Stimulated activated CD8-positive, alpha-beta memory T cell treated with anti-CD3 and anti-CD28 coated beads, Interleukin-7, amount 100 ng/mL, for 48 hours (primary cell): ENCODE results near the gene CACNA1C.

Source experiments
- DNase-seq, 2 donors: peaks; one replicate each; pipeline ENCODE4 v3.0.0-alpha.2; 2020; ENCODE audit warnings: low read depth in 1 of 2; ENCODE audit errors: extremely low read depth in 1 of 2

Gene CACNA1C

DNA sequence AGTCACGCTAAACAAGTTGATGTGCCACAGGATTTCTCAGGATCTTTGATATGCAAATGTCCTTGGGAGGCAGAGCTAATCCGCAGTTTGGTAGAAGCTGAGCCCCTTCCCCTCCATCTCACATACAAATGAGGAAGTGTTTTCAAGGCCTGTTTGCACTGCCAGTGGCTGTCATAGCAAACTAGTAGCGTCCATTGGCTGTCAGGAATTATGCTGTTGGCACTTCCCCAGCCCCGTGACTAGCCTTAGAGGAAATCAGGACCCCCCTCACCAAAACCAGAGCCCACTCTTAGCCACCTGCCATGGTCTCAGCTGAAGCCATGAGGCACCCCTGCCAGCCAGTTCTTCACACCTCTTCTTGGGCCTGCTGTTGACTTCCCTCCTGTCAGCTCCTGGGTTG, 253.9 kb downstream of the CACNA1C start:
- DNase-seq: no peak

DNA sequence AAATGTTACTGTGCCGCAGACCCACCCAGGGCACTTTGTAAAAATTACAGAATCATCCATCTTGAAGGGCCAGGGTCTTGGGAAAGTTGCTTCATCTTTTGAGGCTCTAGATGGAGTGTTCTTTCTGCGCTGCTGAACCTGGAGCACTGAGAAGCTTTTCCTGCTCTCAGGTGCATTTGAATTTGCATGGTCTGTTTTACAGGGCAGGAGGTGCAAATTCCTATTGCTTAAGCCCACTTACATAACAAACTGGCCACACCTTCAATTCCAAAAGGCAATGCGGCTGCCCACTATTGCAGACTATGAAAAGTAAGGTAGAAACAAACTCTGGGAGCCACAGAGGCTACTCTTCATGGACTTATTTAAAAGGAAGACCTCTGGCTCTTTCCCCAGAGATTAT, 254.8 kb downstream of the CACNA1C start:
- no peak for DNase-seq

DNA sequence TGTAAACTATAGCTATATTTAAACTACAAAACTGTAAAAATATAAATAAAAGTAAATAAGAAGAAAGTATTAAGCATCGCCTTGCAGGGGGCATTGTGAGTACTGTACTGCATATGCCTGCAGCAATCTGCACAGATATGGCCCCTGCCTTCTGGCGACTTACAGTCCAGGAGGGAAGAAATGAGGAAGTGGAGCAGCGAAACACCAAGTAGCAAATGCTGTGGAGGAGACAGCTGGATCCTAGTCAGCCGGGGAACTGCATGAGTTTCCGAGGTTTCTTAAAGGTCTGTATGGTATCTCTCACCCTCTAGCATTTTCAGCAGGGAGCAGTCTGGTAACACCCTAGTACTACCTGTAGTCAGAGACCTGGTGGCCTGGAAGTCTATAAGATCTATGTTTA, 256.9 kb downstream of the CACNA1C start:
- no peak for DNase-seq

DNA sequence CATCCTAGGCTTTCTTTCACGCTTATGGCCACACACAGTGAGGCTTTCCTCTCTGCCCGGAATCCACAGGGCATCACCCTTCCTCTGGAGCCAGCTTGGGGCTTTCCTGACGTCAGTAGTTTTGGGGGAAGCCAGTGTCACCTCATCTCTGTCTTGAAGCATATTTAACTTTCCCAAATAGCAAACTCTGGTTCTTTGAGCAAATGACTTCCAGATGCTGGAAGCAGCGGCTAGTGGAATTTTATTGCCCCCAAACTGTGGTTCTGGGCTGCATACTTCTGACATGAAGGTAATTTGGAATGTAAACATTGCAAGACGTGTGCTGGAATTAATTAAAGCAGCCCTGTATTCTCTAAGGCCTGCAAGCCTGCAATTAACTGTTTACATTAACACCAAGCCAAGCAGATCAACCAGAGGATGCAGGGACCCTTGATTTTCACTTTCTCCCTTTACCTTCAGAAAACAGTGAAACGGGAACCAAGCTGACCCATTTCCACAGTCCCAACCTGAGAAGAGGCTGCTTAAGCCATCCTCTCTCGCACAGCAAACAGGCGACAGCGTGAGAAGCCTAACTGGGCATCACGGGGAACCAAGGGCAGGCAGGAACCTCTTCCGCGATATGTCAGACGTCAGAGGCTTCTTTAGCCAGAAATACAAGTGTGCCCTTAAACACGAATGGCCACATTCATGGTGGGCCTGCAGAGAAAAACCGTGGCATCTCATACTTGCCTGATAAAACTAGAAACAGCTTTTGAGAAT, 258.4 kb downstream of the CACNA1C start:
- no peak for DNase-seq

DNA sequence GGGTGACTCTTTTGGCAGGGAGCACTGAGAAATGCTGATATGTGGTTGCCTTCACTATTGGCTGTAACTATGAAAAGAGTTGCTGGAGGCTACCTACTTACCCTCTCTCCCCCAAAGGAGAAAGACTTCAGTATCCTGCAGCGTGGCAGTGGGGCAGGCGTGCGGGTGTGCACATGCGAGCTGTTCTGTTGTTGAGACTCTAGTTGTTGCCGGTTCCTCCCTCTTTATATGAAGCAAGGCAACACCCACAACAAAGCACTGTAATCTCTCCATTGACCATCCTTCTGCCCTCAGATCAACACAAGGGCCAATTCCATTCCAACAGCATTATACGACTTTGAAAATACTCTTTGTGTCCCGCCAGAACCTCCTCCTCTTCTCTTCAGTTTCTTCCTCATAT, 259.4 kb downstream of the CACNA1C start:
- DNase-seq: no peak

DNA sequence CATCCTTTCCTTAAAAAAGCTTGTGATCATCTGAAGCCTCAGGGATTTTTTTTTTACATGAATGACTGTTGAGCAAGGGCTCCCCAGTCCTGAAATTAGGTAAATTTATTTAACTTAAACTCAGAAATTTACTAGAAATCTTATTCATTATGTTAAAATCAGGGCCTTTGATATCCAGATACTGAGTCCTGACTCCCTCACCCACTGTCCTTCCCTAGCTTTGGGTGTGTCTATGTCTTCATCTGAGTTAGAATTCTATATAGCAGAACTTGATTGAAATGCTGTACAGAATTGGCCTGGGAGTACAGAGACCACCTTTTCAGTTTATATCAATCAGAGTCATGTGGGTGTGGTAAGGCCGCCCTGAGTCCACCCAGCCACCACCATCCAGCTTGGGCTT, 260.0 kb downstream of the CACNA1C start:
- no peak for DNase-seq

DNA sequence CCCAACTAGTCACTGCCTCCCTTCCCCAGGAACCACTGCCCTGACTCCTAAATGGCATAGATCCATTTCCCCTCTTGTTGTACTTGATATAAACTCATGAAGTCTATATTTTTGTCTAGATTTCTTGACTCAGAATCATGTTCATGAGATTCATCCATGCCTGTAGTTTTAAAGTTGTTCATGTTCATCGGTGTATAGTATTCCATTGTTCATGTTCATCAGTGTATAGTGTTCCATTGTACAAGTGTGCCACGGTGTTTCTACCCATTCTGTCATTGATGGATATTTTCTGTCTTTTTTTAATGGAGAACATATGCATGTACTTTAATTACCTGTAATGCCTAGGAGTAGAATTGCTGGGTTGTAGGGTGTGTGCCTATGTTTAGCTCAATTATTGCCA, 261.7 kb downstream of the CACNA1C start:
- DNase-seq: no peak

DNA sequence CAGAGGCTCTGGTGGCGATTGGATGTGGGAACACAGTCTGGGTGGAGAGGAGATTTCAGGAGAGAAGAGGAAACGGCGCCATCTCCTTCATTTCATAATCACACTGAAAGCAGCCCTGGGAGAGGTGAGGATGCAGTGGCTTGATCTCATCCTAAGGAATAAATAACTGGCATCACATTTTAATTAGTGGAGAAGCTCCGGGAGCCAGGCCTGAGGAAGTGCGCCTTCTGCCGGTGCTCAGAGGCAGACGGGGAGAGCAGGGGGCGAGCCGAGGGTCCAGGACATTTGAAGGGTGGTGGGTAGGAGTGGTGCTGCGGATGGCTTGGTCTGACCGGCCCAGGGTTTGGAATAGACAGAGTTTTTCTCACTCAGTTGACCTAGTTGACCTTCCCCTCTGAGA, 265.0 kb downstream of the CACNA1C start:
- DNase-seq: no peak

DNA sequence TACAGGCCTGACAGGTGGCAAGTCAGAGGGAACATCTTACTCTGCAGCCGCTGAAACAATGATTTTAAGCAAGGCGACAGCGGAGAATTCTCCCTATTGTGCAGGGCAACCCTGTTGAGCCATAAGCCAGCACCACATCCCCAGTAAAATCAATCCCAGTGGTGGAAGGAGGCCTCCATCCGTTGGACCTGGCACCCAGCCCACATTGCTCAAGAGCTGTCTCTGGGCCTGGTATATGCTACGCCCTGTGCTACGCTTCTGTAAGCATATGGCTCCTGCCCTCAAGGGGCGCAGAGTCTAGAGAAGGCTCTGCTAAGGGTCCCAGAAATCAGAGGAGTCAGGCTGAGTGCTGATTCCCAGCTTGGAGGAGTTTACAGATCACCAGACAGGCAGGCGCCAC, 265.5 kb downstream of the CACNA1C start:
- no peak for DNase-seq

DNA sequence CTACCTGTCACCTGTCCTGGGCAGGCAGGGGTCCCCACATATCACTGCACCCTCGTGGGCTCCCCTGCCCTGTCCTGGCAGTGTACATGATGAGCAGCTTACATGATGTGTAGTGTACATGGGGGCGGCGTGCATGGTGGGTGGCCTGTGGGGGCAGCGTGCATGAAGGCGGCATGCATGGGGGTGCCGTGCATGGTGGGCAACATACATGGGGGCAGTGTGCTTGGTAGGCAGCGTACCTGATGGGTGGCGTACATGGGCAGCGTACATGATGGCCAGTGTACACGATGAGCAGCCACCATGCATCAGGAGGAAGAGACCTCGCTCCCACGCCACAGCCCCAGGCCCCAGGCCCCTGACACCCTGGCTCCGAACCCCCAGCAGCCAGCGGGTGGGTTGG, 266.3 kb downstream of the CACNA1C start:
- no peak for DNase-seq

DNA sequence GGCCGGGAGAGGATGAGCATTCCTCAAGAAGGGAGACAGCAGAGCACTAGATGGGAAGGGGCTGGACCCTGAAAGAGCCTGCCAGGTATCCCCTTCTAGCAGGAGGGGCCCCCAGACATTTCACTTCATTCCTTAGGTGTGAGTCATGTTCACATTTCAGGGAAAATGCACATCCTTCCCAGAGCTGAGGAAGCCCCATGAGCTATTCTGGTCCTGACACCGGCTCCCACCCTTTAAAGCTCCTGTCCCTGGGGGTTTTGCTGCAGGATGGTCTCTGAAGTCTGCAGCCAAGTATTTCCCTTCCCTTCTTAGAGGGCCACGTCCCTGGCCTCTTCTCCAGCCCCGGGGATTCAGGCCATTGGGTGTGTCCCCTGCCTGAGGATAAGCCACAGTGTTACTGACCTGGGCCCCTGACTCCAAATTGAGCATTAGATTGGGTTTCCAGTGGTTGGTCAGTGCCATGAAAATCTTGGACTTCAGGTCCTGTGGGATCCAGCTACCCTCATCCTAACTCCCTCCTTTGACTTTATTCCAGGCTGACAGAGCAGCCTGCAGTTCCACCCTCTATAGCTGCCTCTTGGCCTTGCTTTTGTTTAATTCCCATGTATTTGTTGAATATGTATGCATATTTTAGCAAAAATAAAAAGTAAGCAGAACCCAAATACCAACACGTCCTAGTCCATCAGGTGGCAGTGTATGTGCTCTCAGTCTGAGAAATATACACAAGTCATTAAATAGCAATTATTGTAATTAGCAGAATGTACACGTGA, 267.1 kb downstream of the CACNA1C start:
- no peak for DNase-seq

DNA sequence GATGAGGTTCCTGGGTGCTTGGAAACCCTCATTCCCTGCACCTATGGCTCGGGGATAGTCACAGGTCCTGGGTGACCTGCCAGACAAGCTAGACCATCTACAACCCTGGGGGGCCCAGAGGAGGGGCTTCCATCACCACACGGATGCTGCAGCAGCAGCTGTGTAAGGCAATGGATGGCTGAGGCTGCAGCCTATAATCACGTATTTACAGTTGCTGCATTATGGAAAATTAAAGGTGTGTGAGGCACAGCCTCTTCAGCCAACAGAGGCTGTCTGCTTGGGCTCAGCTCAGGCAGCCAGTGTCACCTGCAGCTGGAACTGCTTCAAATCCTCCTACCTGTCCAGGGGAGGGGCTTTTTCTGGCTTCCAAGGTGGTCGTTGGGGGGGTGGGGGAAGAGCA, 268.1 kb downstream of the CACNA1C start:
- no peak for DNase-seq

DNA sequence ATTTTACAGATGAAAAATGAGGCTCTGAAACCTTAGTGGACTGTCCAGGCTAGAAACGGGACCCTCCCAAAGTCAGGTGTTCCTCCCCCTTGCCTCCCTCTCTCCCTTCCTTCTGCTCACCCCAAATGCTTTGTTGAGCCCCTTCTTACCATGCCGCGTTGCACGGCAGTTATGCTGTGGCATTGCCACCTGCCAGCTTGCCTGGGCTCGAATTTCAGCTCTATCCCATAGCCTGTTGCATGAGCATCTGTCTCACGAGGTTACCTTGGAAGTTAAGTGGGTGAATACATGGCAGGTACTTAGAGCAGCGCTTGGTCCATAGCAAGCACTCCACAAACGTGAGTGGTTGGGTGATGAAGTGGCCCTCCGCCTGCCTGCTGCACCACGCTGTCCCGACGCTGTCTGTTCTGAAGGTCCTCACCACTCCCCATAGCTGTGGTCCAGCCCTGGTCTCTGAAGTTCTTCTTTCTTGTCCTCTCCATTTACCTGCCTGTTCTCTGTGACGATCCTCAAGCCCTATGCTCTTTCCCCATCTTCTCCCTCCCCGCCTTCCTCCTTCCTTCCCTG, 269.9 kb downstream of the CACNA1C start:
- DNase-seq: no peak

DNA sequence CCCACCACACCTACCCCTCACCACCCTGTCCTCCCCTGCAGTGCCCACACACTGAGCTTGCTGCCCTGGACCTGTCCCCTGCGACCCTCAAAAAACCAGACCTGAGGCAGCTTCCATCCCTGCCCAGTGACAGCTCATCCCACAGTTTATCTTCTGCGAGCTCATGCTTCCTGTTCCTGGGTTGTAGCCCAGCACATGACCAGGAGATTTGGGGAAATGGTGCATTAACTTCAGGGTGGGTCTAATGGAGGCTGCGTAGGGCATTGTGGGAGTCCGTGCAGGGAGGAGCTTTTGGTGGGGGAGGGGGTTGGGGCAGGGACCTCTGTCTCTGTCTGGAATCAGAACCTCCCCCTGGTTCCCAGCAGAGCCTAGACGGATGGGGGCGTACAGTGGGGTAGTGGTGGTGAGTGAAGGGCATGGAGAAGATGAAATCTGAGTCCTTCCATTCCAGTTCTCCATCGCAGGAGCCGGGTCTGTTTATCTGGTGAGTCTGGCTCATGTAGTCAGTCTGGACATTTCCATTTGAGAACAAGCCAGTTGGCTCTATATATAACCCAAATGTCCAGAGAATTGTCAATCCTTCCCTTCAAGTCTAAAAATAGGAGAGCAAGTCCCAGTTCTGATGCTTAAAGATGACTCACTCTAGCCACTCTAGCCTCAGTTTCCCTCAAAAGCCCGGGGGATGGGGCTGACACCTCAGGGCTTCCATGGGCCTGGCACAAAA, 270.9 kb downstream of the CACNA1C start:
- no peak for DNase-seq

DNA sequence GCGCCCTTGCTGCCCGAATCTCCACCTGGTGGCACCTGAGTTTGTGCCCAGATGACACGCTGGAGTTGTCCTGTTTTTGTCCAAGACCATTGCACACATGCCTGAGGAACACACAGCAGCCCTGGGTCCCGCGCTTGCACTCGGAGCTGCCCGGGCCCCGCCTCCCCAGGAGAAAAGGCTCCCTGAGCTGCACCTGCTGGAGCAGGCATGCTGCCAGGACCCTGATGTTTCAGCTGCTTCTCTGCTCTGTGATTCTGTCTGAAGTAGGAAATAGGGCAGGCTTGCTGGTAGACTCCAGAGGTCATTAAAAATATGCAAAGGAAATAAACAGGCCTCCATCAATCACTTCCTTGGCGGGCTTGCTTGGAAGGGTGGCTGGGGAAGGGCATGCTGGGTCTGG, 271.6 kb downstream of the CACNA1C start:
- DNase-seq: no peak

DNA sequence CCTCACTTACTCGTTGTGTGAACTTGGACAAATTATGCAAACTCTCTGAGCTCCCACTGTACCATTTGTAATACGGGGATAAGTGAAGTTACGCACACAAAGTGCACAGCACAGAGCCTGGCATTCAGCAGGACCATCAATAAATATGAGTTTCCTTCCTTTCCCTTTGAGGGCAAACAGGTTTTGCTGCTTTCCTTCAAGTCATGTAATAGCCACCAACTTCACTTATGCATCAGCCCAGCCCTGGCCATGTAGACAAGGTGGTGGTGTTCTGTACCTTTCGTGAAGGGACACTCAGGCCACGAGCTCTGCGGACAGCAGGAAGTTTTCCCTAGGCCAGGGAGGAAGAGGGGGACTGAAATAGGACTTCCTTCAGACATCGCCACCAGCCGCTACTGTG, 272.7 kb downstream of the CACNA1C start:
- no peak for DNase-seq

DNA sequence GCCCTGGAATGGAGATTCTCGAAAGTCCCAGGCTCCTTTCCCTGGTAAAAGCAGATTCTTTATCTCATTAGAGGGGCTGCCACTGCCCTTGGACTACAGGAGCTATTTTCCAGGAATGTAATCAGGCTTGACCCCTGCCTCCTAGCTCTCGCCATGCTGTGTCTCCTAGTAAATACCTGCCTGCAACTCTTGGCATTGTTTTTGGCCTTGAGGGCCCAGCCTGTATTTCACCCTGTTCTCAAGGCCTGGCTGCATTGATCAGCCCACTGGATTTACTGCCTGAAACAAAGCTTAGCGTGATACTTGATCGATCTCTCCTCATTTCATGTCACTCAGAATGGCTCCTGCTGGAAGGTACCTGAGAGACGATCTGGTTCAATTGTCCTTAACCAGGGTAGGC, 273.7 kb downstream of the CACNA1C start:
- DNase-seq: no peak

DNA sequence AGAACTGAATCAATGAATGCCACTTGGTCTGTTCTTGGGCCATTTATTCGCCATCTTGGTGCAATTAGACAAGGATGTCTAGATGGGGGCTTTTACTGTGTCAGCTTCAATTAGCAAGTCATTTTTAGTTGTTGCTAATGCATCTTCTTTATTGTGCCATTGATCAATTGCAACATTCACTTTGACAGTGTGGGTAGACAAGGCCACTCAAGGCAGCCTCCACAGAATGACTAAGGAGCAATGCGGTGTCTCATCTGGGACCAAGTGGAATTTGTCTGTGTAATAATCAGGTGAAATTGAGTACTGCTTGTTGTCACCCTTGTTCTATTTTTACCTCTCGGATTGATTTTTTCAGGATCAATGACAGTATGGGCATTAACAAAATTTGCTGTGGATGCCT, 275.9 kb downstream of the CACNA1C start:
- DNase-seq: no peak

DNA sequence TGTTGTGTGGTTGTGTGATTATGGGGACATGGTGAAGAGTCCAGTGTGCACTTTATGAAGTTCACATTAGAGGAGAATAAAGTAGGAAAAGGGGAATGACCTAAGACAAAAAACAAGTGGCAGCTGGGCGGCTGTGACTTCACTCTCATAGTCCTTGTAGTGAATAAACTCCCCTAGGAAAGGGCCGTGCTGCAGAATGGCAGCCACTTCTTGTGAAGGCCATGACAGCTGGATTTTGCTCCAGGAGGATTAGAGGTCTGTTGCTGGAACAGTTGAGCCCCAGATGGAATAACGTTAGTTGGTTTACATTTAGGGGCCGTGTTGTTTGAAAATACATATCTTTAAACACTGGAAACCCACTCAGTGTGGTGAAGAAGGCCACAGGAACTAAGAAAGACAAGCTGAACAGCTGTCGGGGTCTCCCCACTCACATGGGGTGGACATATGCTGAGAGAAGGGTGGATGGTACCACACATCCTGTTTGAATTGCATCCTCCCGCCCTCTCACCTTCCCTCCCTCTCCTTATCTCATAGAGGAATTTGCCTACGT, 276.9 kb downstream of the CACNA1C start:
- DNase-seq: no peak

DNA sequence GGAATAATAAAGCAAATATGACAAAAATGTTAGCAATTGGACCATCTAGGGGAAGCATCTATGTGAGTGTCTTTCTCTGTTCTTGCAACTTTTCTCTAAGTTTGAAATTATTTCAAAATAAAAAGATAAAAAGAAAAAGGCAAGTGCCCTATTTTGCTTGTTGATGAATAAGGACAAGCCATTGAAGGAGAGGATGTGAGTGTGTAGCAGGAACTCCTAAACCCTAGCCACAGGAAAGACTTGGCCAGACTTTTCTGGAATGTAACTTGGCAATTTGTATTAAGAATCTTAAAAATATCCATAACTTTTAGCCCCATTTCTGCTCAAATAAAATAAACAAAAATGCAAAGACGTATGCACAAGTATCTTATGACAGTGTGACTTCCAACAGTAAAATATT, 279.4 kb downstream of the CACNA1C start:
- no peak for DNase-seq

DNA sequence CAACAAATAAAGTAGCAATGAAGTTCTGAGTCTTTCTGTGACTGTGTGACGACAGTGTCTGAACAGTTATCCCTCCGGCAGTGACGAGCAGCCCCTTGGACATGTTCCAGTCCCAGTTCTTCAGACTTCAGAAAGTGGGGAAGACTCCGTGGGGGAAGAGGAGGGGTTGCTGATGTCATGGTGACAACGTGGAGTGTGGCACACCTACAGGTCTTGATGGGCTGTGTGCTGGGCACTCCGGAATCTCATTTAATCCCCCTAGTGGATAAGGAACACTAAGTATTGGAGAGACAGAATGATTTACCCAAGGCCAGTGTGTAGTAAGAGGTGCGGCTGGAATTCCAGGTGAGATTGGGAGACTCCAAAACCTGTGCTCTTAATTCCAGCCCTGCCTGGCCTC, 280.2 kb downstream of the CACNA1C start:
- no peak for DNase-seq
